MM.1S (cell line): ENCODE results near the gene H6PD.

Source experiments
- DNase-seq: peaks from one replicate; pipeline ENCODE4 v3.0.0-alpha.2; 2015
- H2AFZ ChIP-seq: fragments of 300-600 bp; sonication (generic); 2 replicates; pipeline ENCODE4 v1.6.0; 2016; ENCODE audit warnings: antibody characterized with exemption, low read length
- H3F3A ChIP-seq: fragments of 300-600 bp; sonication (generic); 2 replicates; pipeline ENCODE4 v1.6.1; 2016; ENCODE audit warnings: mild to moderate bottlenecking, antibody characterized with exemption, low read length, moderate library complexity, mixed read lengths; ENCODE audit not compliant: insufficient read depth
- H3K27ac ChIP-seq: fragments of 300-600 bp; sonication (generic); 2 replicates; pipeline ENCODE4 v1.5.1; 2016; ENCODE audit warnings: mild to moderate bottlenecking, low read length
- H3K27me3 ChIP-seq: fragments of 300-600 bp; sonication (generic); replicated peaks from 2 replicates; pipeline ENCODE4 v1.6.0; 2016; ENCODE audit warnings: low read length; ENCODE audit not compliant: insufficient read depth
- H3K36me3 ChIP-seq: fragments of 300-600 bp; sonication (generic); replicated peaks from 2 replicates; pipeline ENCODE4 v1.6.1; 2016; ENCODE audit warnings: mild to moderate bottlenecking, low read length, mixed read lengths; ENCODE audit not compliant: insufficient read depth
- H3K4me1 ChIP-seq: fragments of 300-600 bp; sonication (generic); 2 replicates; pipeline ENCODE4 v1.6.1; 2016; ENCODE audit warnings: low read length, mixed read lengths
- H3K4me2 ChIP-seq: fragments of 300-600 bp; sonication (generic); 2 replicates; pipeline ENCODE4 v1.6.0; 2016; ENCODE audit warnings: low read depth, low read length
- H3K4me3 ChIP-seq: fragments of 300-600 bp; sonication (generic); 2 replicates; pipeline ENCODE4 v1.5.1; 2016; ENCODE audit warnings: low read length, mixed read lengths
- H3K79me2 ChIP-seq: fragments of 300-600 bp; sonication (generic); 2 replicates; pipeline ENCODE4 v1.6.1; 2016; ENCODE audit warnings: mixed run types, low read length, mixed read lengths
- H3K9ac ChIP-seq: fragments of 300-600 bp; sonication (generic); 2 replicates; pipeline ENCODE4 v1.6.1; 2016; ENCODE audit warnings: low read length, mixed read lengths
- H3K9me2 ChIP-seq: fragments of 300-600 bp; sonication (generic); replicated peaks from 2 replicates; pipeline ENCODE4 v1.6.1; 2016; ENCODE audit warnings: mild to moderate bottlenecking, low read length, mixed read lengths; ENCODE audit not compliant: insufficient read depth
- H3K9me3 ChIP-seq: fragments of 300-600 bp; sonication (generic); replicated peaks from 2 replicates; pipeline ENCODE4 v1.6.1; 2016; ENCODE audit warnings: mild to moderate bottlenecking, low read length, mixed read lengths; ENCODE audit not compliant: insufficient read depth
- H4K20me1 ChIP-seq: fragments of 300-600 bp; sonication (generic); 2 replicates; pipeline ENCODE4 v1.6.1; 2016; ENCODE audit warnings: mild to moderate bottlenecking, low read length, moderate library complexity, mixed read lengths; ENCODE audit not compliant: insufficient read depth
- EZH2 ChIP-seq: fragments of 300-600 bp; sonication (generic); optimal IDR thresholded peaks from 2 replicates; pipeline ENCODE3; 2017; ENCODE audit warnings: low read depth, mild to moderate bottlenecking, antibody characterized with exemption, low read length, mixed read lengths
- EZH2phosphoT487 ChIP-seq: fragments of 300-600 bp; sonication (generic); IDR thresholded peaks from 2 replicates; pipeline ENCODE4 v1.6.1; 2018; ENCODE audit warnings: antibody characterized with exemption, low read length
- TF ChIP-seq, protein P1 (sequence below): fragments of 300-600 bp; sonication (generic); IDR thresholded peaks from 2 replicates; pipeline ENCODE4 v1.5.1; 2016; ENCODE audit warnings: antibody characterized with exemption, low read length, mixed read lengths

The H6PD gene

DNA sequence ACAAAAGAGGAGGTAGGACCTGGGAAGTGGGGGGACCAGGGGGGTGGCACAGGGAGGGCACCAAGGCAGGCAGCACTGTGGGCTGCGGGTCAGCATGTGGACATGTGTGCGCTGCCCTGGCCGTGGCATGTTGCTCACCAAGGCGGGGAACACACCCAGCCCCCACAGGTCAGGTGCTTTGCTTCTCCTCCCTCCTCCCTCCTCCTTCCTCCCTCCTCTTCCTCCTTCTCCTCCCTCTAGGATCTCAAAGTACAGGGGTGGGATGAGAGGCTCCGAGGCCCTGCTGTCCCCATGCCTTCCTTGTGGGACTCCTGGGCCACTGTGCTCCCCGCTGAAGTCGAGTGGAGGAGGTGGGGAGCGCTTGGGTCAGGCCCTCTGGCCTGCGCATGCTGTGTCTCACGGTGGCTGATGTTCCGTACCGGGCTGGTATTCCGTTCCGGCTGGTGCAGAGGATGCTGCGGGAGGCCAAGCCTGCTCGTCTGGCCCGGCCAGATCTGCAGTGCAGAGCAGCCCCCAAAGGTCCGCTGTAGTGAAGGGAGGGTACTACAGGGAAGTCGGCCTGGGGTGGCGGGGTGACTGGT, 84.7 kb downstream of the H6PD start:
- no peaks in the 10 kb centered on the region for H4K20me1 ChIP-seq
- H3K79me2 ChIP-seq = no peaks in the 10 kb centered on the region; the same call in 1 of the 2 replicates
- no peaks in the 10 kb centered on the region for H3K9me2 ChIP-seq
- H3K9ac ChIP-seq = no peak overlapping the region
- H3K4me2 ChIP-seq = no peak overlapping the region
- no peak overlapping the region for H2AFZ ChIP-seq
- H3K27ac ChIP-seq = no peak overlapping the region
- no peaks in the 10 kb centered on the region for H3F3A ChIP-seq
- H3K4me3 ChIP-seq = no peak overlapping the region
- H3K9me3 ChIP-seq = no peaks in the 10 kb centered on the region
- DNase-seq = no peak
- no peaks in the 10 kb centered on the region for H3K27me3 ChIP-seq
- no peaks in the 10 kb centered on the region for H3K36me3 ChIP-seq
- TF ChIP-seq, protein P1, sequence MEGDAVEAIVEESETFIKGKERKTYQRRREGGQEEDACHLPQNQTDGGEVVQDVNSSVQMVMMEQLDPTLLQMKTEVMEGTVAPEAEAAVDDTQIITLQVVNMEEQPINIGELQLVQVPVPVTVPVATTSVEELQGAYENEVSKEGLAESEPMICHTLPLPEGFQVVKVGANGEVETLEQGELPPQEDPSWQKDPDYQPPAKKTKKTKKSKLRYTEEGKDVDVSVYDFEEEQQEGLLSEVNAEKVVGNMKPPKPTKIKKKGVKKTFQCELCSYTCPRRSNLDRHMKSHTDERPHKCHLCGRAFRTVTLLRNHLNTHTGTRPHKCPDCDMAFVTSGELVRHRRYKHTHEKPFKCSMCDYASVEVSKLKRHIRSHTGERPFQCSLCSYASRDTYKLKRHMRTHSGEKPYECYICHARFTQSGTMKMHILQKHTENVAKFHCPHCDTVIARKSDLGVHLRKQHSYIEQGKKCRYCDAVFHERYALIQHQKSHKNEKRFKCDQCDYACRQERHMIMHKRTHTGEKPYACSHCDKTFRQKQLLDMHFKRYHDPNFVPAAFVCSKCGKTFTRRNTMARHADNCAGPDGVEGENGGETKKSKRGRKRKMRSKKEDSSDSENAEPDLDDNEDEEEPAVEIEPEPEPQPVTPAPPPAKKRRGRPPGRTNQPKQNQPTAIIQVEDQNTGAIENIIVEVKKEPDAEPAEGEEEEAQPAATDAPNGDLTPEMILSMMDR = no peak
- TF ChIP-seq EZH2 (no peak), EZH2phosphoT487 (no peak)
- peaks cover 15% of the 10 kb centered on the region for H3K4me1 ChIP-seq

DNA sequence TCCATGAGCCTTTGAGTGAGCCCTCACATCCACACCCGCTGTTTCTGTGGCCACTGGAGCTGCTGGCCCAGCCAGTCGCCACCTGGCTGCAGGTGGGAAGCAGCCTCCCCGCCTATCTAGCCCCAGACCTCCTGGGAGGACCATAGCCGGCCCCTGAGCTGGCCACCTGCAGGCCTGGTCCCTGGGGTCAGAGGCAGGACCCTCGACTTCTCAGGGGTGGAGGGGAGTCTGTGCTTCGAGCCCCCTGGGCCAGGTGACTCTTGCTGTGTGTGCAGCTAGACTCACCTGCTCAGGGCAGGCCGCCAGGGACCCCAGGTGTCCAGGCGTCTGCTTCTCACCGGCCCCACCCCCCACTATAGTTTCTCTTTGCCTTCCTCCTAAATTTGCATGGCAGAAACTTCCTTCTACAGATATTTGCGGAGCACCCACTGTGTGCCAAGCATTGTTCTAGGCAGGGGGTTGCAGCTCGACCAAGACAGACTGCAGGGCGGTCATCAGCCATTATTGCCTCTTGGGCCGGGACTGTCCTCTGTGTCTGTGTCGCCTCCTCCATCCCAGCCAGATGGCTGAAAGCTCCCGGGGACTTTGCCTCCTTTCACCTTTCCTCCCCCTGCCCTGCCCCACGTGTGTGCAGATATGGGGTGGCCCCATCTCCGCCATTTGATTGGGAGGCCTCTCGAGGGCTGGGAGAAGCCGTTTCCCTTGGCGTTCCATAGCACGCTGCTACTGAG, 85.4 kb downstream of the H6PD start:
- H3F3A ChIP-seq = no peaks in the 10 kb centered on the region
- no peak overlapping the region for H3K4me3 ChIP-seq
- H3K36me3 ChIP-seq = no peaks in the 10 kb centered on the region
- H3K9ac ChIP-seq = no peak overlapping the region
- H2AFZ ChIP-seq = no peak overlapping the region
- no peak overlapping the region for H3K27ac ChIP-seq
- H3K79me2 ChIP-seq = no peaks in the 10 kb centered on the region; the same call in 1 of the 2 replicates
- no peaks in the 10 kb centered on the region for H4K20me1 ChIP-seq
- no peak for TF ChIP-seq EZH2
- TF ChIP-seq, protein P1 = no peak
- no peak for TF ChIP-seq EZH2phosphoT487
- DNase-seq = no peak
- H3K9me2 ChIP-seq = no peaks in the 10 kb centered on the region
- no peaks in the 10 kb centered on the region for H3K9me3 ChIP-seq
- H3K4me1 ChIP-seq = peaks cover 12% of the 10 kb centered on the region
- no peak overlapping the region for H3K4me2 ChIP-seq
- no peaks in the 10 kb centered on the region for H3K27me3 ChIP-seq
